BE2C (cell line): ENCODE measurements around the gene DNAI1.
A peak's percentile ranks its signal among the peaks of the same experiment; 100 is the strongest.

Experiments
- DNase-seq: peaks from one replicate; pipeline ENCODE4 v3.0.0-alpha.2; 2020
- H3K27me3 ChIP-seq: fragments of 250-450 bp; sonication (Bioruptor Pico); 2 replicates; pipeline ENCODE4 v1.5.1; 2020; ENCODE audit warnings: mild to moderate bottlenecking
- H3K36me3 ChIP-seq: fragments of 250-450 bp; sonication (Bioruptor Pico); 2 replicates; pipeline ENCODE4 v1.5.1; 2020; ENCODE audit warnings: mild to moderate bottlenecking
- H3K4me1 ChIP-seq: fragments of 250-450 bp; sonication (Bioruptor Pico); 2 replicates; pipeline ENCODE4 v1.5.1; 2020
- H3K4me3 ChIP-seq: 2 replicates; pipeline ENCODE4 v1.5.1; 2011; ENCODE audit warnings: low read depth, low read length
- H3K9me3 ChIP-seq: fragments of 250-450 bp; sonication (Bioruptor Pico); 2 replicates; pipeline ENCODE4 v1.5.1; 2020
- CTCF ChIP-seq: IDR thresholded peaks from 2 replicates; pipeline ENCODE4 v1.5.1; 2012; ENCODE audit warnings: mild to moderate bottlenecking, low read depth, low read length

Gene DNAI1

DNA sequence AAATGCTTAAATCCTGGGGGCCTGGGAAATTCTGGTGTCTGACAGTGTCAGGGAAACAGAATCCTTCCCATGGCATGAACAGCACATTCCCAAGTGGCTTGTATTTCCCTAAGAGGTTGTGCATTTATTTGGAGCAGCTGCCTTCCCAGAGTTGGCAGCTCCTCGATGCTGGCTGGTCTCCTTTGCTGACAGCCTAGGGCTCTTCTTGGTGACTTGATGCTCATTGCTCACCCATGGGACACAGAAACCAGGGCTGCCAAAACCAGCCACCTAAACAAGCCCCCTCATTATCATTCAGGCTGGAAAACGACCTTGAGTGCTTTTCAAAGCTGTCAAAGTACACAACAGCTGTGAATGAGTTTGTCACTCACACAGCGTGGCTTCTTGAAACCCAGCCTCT, 39.9 kb downstream of the DNAI1 start:
- no peak overlapping the region for H3K4me3 ChIP-seq
- H3K27me3 ChIP-seq: no peaks in the 10 kb centered on the region
- no peaks in the 10 kb centered on the region; the same call in 1 of the 2 replicates for H3K4me1 ChIP-seq
- no peak for DNase-seq
- H3K36me3 ChIP-seq: no peaks in the 10 kb centered on the region
- no peaks in the 10 kb centered on the region for H3K9me3 ChIP-seq
- TF ChIP-seq CTCF: no peak

DNA sequence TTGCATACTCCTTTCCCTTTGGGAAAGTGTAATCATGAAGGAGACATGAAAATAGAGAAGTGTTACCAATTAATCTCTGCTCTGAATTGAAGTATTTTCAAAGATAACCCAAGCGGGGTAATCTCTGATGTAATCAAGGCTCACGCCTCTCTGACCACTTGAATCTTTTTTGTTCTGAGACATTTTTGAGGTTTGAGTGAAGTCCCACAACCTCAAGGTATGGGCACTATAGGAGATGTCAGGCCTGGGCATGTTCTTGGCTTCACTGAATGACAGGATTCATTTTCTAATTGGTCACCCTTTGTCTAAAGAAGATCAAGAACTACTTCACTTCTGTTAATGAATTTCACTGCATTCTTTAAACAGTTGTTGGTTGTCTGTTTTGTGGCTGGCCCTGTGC, 40.5 kb downstream of the DNAI1 start:
- Histone ChIP-seq H3K4me3 (no peak overlapping the region), H3K36me3 (no peaks in the 10 kb centered on the region), H3K27me3 (no peaks in the 10 kb centered on the region), H3K9me3 (no peaks in the 10 kb centered on the region), H3K4me1 (no peaks in the 10 kb centered on the region; the same call in 1 of the 2 replicates)
- DNase-seq: no peak
- TF ChIP-seq CTCF: no peak

GRCh38 chr9:34500623-34501267, 42.1 kb downstream of the DNAI1 start:
- TF ChIP-seq CTCF: peak; percentile 99
- H3K4me3 ChIP-seq: no peak overlapping the region
- H3K4me1 ChIP-seq: no peaks in the 10 kb centered on the region; the same call in 1 of the 2 replicates
- DNase-seq: peak; percentile 69
- no peaks in the 10 kb centered on the region for H3K9me3 ChIP-seq
- no peaks in the 10 kb centered on the region for H3K27me3 ChIP-seq
- H3K36me3 ChIP-seq: no peaks in the 10 kb centered on the region

- no peak for DNase-seq
- Histone ChIP-seq H3K9me3 (no peaks in the 10 kb centered on the region), H3K36me3 (no peaks in the 10 kb centered on the region), H3K27me3 (no peaks in the 10 kb centered on the region), H3K4me3 (no peak overlapping the region), H3K4me1 (no peaks in the 10 kb centered on the region; the same call in 1 of the 2 replicates)
- TF ChIP-seq CTCF: no peak
Measured at GRCh38 chr9:34501372-34501771, 42.8 kb downstream of the DNAI1 start.

DNA sequence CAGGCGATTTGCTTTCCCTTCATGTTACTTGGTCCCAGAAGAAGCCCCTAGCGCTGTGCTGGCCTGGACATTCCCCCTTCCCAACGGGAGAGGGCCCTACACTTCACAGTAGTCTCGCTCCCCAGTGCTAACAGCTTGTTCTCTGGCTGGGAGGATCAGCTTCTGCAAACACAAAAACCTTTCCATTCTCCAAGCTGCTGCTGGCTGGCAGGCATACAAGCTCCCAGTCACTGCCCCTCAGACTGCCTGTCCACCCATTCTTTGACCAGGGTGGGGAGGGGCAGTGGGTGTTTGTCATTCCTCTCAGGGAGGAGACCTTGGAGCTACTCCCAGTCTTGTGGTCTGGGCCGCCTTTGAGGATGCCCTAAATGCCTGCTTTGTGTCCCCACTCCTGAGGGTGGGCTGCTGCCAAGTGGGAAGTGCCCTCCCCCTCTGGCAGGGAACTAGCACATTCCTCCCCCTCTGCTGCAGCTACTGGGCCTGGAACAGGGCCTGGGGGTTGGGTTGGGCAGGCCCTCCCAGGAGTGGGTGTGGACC, 43.4 kb downstream of the DNAI1 start:
- no peaks in the 10 kb centered on the region for H3K36me3 ChIP-seq
- H3K4me3 ChIP-seq: no peak overlapping the region
- no peaks in the 10 kb centered on the region; the same call in 1 of the 2 replicates for H3K4me1 ChIP-seq
- TF ChIP-seq CTCF: no peak
- no peak for DNase-seq
- H3K27me3 ChIP-seq: no peaks in the 10 kb centered on the region
- no peaks in the 10 kb centered on the region for H3K9me3 ChIP-seq

DNA sequence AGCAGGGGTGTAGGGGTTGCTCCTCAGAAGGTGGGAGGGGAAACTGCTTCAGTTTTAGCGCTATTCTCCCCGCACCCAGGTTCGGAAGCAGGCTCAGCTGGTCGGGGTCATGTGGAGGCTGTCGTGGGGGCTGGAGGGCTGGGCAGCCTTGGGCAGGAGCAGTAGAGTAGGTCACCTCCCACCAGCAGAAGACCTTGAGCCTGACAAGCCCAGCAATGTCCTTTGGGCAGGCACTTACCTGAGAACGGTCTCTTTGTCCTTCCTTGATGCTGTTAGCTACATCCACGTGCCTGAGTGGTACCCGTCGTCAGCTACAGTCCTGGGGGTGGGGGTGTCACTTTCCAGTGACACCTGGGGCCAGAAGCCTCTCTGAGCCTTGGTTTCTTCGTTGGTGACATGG, 43.9 kb downstream of the DNAI1 start:
- no peaks in the 10 kb centered on the region for H3K36me3 ChIP-seq
- H3K4me3 ChIP-seq: no peak overlapping the region
- H3K9me3 ChIP-seq: no peaks in the 10 kb centered on the region
- no peaks in the 10 kb centered on the region for H3K27me3 ChIP-seq
- H3K4me1 ChIP-seq: no peaks in the 10 kb centered on the region; the same call in 1 of the 2 replicates
- DNase-seq: no peak
- no peak for TF ChIP-seq CTCF
